NT2/D1 (cell line): ENCODE data around the gene ZNF438.

ENCODE experiments used
- SUZ12 ChIP-seq: IDR thresholded peaks from 2 replicates; pipeline ENCODE4 v1.6.1; 2011; ENCODE audit not compliant: insufficient read length, insufficient read depth; ENCODE audit errors: extremely low read depth
- YY1 ChIP-seq: IDR thresholded peaks from 2 replicates; pipeline ENCODE4 v1.6.1; 2011; ENCODE audit not compliant: insufficient read length, insufficient read depth
- ZNF274 ChIP-seq: IDR thresholded peaks from 2 replicates; pipeline ENCODE4 v1.6.1; 2011; ENCODE audit warnings: mild to moderate bottlenecking, low read depth, low read length

DNA sequence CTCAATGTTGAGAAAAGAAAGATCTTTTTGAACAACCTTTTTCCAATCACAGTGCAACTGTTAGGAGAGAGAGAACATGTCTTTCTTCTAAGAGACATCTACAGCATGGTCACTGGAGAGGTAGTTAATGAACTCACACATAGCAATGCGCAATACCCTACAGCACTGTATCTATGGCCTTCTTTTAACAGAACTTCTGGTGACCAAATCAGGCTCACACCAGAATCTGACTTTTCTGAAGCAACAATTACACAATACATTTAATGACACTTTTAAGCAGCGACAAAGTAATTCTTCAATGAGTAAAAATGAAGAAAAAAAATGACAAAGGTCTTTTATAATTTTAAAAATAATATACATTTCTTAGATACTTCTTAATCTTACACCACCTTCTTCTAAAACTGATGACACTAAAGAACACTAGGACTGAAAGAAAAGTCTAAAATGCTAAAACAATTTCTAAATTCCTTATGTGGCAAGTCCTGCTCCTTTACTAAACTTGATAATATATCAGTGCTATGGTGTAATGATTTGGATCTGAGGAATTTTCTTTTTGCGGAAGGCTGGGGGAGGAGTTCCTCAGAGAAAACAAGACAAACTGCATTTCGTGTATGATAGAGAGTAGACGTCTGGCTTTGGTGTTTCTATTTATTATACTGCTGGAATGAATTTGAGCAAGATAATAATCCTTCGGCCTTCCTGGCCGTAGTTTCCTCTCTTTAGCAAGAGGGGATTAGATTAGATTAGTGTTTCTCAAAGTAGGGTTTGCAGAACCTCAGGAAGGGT lies 166.3 kb downstream of the ZNF438 start:
- TF ChIP-seq YY1 (no peak), ZNF274 (no peak), SUZ12 (no peak)
